Measurements from ENCODE around the gene ZBTB32. TPM values are rescaled to one million over a fixed set of nuclear protein-coding genes. Genes with fewer than 3 reads are reported as not detected.
A peak's percentile ranks its signal among the peaks of the same experiment; 100 is the strongest.

The ZBTB32 gene
- total RNA-seq, 1 experiment from 2014 or later, result 0.13 TPM

DNA sequence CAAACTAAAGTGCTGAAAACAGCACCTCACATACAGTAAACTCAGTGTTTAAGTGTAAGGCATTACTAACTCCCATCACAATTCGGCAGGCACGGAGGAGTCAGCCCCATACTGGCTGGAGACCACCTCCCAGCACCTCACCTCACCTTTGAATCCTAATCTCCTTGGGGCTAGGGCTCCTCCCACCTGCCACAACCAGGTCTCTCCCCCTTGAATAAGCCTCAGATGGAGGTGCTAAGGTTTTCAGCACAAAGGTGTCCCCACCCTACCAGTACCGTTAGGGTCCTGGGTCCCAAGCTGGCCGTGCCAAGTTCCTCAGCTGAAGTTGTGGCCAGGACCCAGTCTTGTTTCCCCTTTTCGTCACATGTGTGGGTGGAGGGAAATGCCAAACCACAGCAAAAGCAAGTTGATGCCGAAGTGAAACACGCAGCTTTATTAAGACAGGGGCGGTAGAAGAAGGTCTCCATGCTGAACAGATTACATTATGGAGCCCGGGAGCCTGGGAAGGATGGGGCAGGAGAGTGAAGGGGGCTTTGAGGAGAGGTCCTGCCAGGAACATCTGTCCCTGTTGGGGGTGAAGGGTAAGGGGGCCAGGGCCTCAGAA is 37.9 kb downstream of the ZBTB32 start, which contains the start of gene IGFLR1:
Gene IGFLR1 (minus strand): TSS at position 332 of the 604 bp plus-strand sequence. CDS start 1,272 bp downstream, outside the sequence.
- H3K56ac ChIP-seq (ENCODE audit: insufficient read length, low read depth, low read length), result no peak within 1 kb of the TSS
- H3K23me2 ChIP-seq (ENCODE audit: insufficient read length, low read depth, low read length, poor library complexity, severe bottlenecking), result peaks cover 18% of the 10 kb centered on the region
- no peak within 1 kb of the TSS for H3K27ac ChIP-seq (ENCODE audit: insufficient read length, low read depth, low read length)
- H3K23ac ChIP-seq (ENCODE audit: insufficient read length, low read depth, low read length), result no peak within 1 kb of the TSS
- Mint-ChIP-seq H3K9me3 (no peaks in the 10 kb centered on the region), H3K4me1 (peaks cover 20 to 33% of the 10 kb centered on the region in 2 experiments), H3K27ac (peak within 1 kb of the TSS in 1 of 3 experiments; percentile 69; a peak in 2 of 7 replicates), H3K36me3 (ENCODE audit: insufficient read depth in 1 of 3, low read depth in 3 of 3) (peaks cover 17 to 28% (median 18%) of the 10 kb centered on the region in 3 experiments; a peak in 6 of 7 replicates), H3K4me3 (peak within 1 kb of the TSS; percentile 46 to 73), H3K27me3 (ENCODE audit: low read depth) (no peaks in the 10 kb centered on the region)
- no peak within 1 kb of the TSS for H3K4ac ChIP-seq (ENCODE audit: low read depth, low read length)
- H3T11ph ChIP-seq (ENCODE audit: low read length), result no peak within 1 kb of the TSS
- no peak within 1 kb of the TSS for H2BK5ac ChIP-seq (ENCODE audit: insufficient read length, low read length)
- no peak within 1 kb of the TSS for H3K9ac ChIP-seq (ENCODE audit: extremely low read depth, insufficient read length, low read length)
- no peak within 1 kb of the TSS for H2BK12ac ChIP-seq (ENCODE audit: insufficient read length, low read depth, low read length)
- no peaks in the 10 kb centered on the region for H3K27me3 ChIP-seq (ENCODE audit: insufficient read depth, low read length)
- TF ChIP-seq, protein P1, sequence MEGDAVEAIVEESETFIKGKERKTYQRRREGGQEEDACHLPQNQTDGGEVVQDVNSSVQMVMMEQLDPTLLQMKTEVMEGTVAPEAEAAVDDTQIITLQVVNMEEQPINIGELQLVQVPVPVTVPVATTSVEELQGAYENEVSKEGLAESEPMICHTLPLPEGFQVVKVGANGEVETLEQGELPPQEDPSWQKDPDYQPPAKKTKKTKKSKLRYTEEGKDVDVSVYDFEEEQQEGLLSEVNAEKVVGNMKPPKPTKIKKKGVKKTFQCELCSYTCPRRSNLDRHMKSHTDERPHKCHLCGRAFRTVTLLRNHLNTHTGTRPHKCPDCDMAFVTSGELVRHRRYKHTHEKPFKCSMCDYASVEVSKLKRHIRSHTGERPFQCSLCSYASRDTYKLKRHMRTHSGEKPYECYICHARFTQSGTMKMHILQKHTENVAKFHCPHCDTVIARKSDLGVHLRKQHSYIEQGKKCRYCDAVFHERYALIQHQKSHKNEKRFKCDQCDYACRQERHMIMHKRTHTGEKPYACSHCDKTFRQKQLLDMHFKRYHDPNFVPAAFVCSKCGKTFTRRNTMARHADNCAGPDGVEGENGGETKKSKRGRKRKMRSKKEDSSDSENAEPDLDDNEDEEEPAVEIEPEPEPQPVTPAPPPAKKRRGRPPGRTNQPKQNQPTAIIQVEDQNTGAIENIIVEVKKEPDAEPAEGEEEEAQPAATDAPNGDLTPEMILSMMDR (conservative IDR thresholded peaks at IDR 0.05), result no peak
- H3K79me1 ChIP-seq (ENCODE audit: insufficient read depth, low read depth, low read length, poor library complexity, severe bottlenecking), result peaks cover 3% of the 10 kb centered on the region
- H3K9me3 ChIP-seq (ENCODE audit: control insufficient read depth, low read depth, low read length), result no peaks in the 10 kb centered on the region
- H4K8ac ChIP-seq (replicated peaks; ENCODE audit: insufficient read length, low read depth, low read length), result no peak within 1 kb of the TSS
- H4K20me1 ChIP-seq (ENCODE audit: control insufficient read depth, insufficient read depth, insufficient read length), result no peaks in the 10 kb centered on the region
- DNase-seq, result no peak
- H3K4me1 ChIP-seq (ENCODE audit: insufficient read depth, low read length), result peaks cover 4% of the 10 kb centered on the region; the same call in 1 of the 2 replicates
- H2BK15ac ChIP-seq (ENCODE audit: low read depth, low read length), result no peak within 1 kb of the TSS
- no peak within 1 kb of the TSS for H3K18ac ChIP-seq (ENCODE audit: insufficient read length, low read depth, low read length)
- no peak within 1 kb of the TSS for H2AK5ac ChIP-seq (ENCODE audit: insufficient read length, low read length)
- H3K4me2 ChIP-seq (ENCODE audit: insufficient read depth, insufficient read length, low read length), result peak within 1 kb of the TSS; percentile 58
- H3K14ac ChIP-seq (ENCODE audit: insufficient read depth, low read length), result no peak within 1 kb of the TSS
- H2BK120ac ChIP-seq (ENCODE audit: low read depth, low read length, poor library complexity, severe bottlenecking), result no peak within 1 kb of the TSS
- H3K79me2 ChIP-seq (ENCODE audit: insufficient read depth, low read length), result no peaks in the 10 kb centered on the region
- WGBS (ENCODE audit: extremely low coverage, insufficient read length, low lambda C conversion rate), result no CpG with 5 or more reads among the region's 9 CpGs
- no peak within 1 kb of the TSS for H2AFZ ChIP-seq (ENCODE audit: low read length)
- H4K5ac ChIP-seq (ENCODE audit: insufficient read length, low read depth, low read length), result no peak within 1 kb of the TSS
- H2BK20ac ChIP-seq (ENCODE audit: low read depth, low read length, poor library complexity, severe bottlenecking), result no peak within 1 kb of the TSS
- H4K91ac ChIP-seq (ENCODE audit: insufficient read length, low read depth, low read length), result no peak within 1 kb of the TSS

Measured in H9 (cell line).